ENCODE measurements around the gene CADPS2.

DNA sequence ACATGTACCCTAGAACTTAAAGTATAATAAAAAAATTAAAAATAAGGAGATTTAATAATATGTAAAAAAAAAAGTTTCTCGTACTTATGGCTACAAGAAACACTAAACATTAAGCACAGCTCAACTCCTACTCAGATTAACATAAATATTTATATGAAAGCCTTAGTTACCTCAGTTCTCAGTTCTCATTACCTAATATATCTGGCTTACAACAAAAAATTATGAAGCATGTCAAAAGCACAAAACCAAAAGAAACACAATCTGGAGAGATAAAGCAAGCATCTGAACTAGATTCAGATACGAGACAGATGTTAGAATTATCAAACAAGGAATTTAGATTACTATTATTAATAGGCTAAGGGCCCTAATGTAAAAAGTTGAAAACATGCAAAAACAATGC, 227.4 kb downstream of the CADPS2 start:
- TF ChIP-seq MTA2 (IDR thresholded peaks at IDR 0.05; ENCODE audit: low read depth): no peak
- TF ChIP-seq, protein P1, sequence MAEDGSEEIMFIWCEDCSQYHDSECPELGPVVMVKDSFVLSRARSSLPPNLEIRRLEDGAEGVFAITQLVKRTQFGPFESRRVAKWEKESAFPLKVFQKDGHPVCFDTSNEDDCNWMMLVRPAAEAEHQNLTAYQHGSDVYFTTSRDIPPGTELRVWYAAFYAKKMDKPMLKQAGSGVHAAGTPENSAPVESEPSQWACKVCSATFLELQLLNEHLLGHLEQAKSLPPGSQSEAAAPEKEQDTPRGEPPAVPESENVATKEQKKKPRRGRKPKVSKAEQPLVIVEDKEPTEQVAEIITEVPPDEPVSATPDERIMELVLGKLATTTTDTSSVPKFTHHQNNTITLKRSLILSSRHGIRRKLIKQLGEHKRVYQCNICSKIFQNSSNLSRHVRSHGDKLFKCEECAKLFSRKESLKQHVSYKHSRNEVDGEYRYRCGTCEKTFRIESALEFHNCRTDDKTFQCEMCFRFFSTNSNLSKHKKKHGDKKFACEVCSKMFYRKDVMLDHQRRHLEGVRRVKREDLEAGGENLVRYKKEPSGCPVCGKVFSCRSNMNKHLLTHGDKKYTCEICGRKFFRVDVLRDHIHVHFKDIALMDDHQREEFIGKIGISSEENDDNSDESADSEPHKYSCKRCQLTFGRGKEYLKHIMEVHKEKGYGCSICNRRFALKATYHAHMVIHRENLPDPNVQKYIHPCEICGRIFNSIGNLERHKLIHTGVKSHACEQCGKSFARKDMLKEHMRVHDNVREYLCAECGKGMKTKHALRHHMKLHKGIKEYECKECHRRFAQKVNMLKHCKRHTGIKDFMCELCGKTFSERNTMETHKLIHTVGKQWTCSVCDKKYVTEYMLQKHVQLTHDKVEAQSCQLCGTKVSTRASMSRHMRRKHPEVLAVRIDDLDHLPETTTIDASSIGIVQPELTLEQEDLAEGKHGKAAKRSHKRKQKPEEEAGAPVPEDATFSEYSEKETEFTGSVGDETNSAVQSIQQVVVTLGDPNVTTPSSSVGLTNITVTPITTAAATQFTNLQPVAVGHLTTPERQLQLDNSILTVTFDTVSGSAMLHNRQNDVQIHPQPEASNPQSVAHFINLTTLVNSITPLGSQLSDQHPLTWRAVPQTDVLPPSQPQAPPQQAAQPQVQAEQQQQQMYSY (CRISPR knock-in tag; IDR thresholded peaks at IDR 0.05): no peak
- TF ChIP-seq, protein P2, sequence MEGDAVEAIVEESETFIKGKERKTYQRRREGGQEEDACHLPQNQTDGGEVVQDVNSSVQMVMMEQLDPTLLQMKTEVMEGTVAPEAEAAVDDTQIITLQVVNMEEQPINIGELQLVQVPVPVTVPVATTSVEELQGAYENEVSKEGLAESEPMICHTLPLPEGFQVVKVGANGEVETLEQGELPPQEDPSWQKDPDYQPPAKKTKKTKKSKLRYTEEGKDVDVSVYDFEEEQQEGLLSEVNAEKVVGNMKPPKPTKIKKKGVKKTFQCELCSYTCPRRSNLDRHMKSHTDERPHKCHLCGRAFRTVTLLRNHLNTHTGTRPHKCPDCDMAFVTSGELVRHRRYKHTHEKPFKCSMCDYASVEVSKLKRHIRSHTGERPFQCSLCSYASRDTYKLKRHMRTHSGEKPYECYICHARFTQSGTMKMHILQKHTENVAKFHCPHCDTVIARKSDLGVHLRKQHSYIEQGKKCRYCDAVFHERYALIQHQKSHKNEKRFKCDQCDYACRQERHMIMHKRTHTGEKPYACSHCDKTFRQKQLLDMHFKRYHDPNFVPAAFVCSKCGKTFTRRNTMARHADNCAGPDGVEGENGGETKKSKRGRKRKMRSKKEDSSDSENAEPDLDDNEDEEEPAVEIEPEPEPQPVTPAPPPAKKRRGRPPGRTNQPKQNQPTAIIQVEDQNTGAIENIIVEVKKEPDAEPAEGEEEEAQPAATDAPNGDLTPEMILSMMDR (IDR thresholded peaks at IDR 0.05 in 2 of 3, conservative IDR thresholded peaks at IDR 0.05 in 1 of 3; ENCODE audit: control insufficient read depth in 2 of 3, extremely low read depth in 1 of 3, insufficient read depth in 1 of 3, low read depth in 3 of 3, low read length in 3 of 3): no peak
